HG03045 (cell line): Measurements from ENCODE around the gene GIT1.
A peak's percentile ranks its signal among the peaks of the same experiment; 100 is the strongest.
"Not testable (repeated sequence)": the region's sequence is repeated elsewhere in the genome, so short reads cannot be mapped to it uniquely, and the experiment has no call there.

Source experiments
- ATAC-seq: cut with Tn5 transposase; IDR thresholded peaks from one replicate; pipeline ENCODE4 v1.9.1; 2021; ENCODE audit warnings: mild to moderate bottlenecking, moderate library complexity; ENCODE audit not compliant: unreplicated experiment

GIT1 gene

DNA sequence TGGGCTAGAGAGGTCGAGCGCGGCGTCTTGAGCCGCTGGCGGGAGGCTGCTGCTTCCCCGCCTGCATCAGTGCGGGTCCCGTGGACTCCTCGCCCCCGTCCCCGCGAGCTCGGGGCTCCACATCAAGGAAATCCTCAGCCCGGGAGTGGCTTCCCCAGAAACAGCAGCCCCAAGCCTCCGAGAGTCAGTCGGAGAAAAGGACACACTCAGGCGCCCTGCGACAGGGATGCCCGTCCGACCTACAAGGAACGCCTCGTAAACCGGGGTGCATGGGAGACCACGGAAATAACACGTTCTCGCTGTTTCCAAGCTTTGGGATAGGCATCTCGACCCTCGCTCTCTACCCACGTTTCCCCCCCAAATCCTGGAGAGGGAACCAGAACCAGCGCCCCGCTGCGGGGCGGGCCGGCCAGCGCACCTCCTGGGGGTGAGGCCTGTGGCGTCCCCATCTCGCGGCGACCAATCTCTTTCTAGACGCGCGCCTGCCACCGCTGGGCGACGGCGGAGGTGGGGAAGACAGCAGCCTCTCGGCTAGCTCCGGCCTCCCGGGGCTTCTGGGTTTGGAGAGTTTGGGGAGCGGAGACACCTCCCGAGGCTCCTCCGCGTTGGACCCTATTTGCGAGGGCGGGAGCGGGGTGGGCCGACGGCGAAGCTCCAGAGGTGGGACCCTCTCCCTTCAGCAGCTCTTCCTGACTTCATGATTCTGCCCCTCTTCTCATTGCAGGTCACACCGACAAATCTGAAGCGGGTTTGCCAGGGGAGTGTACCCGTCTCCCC lies 21.7 kb downstream of the GIT1 start:
- ATAC-seq: peak; percentile 38

- ATAC-seq: peak; percentile 6
These were observed 22.2 kb downstream of the GIT1 start for GRCh38 chr17:29567304-29567553.

DNA sequence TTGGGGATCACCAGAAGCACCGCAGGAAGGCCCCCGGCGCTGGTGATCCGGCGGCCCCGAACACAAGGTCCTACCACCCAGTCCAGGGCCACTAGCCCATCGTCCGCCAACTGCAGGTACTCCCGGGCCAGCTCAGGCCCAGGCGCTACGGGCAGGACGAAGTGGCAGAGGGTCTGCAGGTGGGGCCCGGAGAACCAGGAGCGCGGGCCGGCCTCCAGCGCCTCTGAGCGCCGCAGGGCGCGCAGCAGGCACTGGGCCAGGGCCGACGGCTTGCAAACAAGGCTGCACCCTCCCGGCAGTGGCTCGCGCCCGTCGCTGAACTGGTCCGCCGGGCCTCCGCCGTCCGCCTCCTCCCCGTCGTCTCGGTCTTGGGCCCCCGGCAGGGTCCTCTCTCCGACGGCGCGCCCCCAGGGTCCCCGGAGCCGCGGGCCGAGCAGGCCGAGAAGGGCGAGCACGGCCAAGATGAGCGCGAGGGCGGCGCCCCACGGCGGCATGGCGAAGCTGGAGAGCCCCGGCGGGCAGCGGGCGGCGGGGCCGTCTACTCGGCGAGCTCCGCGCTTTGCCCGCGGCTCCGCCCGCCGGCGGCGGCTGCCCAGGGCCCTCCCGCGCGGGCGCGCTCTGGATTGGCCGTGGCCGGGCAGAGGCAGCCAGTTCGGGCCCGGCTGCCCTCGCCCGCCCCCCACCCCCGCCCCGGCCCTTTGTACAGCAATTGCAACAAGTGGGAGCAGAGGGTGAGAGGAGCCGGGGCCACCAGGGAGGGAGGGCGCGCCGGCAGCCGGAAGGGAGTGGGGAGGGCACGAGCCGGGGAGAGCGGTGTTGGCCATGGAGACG lies 22.8 kb downstream of the GIT1 start, which contains the start of gene ABHD15:
Gene ABHD15 (minus strand): TSS at position 565 of the 831 bp plus-strand sequence. CDS start 71 bp downstream, at position 494.
- ATAC-seq: peak; percentile 27

- ATAC-seq: no peak
These were observed 23.6 kb downstream of the GIT1 start for GRCh38 chr17:29565643-29566472.

- ATAC-seq: no peak
These were observed 25.6 kb downstream of the GIT1 start for GRCh38 chr17:29563816-29564215.

DNA sequence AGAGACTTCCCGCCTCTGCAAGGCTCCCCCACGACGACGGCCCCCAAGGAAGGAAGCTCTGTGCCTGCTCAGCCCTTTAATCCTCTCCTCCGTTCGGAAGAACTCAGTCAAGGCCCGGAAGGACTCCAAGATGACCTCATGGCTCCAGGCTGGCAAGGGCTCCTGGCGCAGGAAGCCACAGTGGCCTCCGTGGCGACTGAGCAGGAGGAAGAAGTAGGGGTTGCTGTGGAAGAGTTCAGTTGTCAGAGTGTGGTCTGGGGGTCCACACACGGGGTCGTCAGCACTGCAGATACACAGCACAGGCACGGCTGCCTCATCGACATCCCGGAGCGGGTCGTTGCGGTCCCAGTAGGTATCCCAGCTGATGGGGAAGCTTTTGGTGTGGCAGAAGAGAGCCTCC lies 26.8 kb downstream of the GIT1 start:
- no peak for ATAC-seq

- ATAC-seq: no peak
These were observed 27.6 kb downstream of the GIT1 start for GRCh38 chr17:29561554-29562517.

DNA sequence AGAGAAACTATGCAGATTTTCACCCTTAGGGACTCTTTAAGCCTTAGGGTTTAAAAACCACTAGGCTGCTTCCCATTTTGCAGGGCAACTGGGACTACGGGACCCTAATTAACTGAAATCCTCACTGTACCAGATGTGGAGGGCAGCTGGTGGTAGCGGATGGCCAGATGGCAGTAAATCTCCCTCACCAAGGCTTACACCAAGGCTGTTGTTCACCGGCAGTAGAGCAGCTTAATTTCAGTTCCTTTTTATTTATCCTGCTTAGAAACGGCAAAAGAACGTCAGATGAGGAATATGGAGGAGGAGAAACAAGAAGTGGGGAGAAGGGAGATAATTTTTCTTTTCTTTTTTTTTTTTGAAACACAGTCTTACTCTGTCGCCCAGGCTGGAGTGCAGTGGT lies 29.1 kb downstream of the GIT1 start:
- no peak for ATAC-seq

DNA sequence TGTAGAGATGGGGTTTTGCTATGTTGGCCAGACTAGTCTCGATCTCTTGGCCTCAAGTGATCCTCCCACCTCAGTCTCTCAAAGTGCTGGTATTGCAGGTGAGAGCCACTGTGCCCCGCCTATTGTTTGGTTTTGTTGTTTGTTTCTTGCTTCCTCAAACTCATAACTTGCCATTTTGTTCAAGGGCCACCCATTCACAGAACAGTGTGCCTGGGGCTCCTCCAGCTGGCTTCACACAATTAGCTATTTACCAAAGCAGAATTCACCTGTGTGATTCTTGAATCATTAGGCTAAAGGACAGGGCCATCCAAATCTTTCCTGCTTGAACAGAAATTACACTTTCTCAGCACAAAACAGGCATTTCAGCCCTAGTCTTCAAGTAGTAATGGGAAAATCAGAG lies 29.8 kb downstream of the GIT1 start:
- ATAC-seq: no peak

GRCh38 chr17:29558139-29558538 lies 31.3 kb downstream of the GIT1 start:
- ATAC-seq: not testable (repeated sequence)

DNA sequence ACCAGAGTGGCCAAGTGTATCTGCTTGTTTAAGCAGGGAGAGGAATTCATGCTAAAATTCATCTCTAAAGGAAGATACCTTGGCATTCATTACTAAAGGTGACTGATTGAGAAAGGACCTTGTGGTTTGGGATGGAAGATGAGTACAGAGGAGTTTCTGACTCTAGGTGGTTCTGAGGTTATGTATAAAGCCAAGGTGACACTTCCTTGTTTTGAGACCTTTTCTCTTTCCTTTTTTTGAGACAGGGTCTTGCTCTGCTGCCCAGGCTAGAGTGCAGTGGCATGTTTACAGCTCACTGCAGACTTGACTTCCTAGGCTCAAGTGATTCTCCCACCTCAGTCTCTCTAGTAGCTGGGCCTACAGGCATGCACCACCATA lies 31.7 kb downstream of the GIT1 start:
- no peak for ATAC-seq

GRCh38 chr17:29557085-29557738 lies 32.2 kb downstream of the GIT1 start:
- ATAC-seq: no peak

DNA sequence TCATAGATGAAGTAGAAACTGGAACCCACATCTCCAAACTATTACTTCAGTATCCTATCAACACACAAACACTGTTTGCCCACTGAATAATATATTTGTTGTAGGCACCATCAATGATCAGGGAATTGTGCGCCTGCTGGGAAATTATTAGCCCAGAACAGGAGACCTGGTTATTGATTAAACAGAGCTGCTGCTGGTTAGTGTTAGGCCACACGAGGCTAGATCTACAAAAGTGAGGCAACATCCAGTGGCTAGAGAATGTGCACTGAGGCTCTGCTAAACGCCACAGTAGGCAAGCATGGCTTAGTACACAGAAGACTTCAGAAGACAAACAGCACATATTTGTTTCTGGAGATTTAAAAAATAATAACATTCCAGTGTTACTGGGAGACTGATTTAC lies 33.6 kb downstream of the GIT1 start:
- ATAC-seq: no peak

GRCh38 chr17:29549177-29549923 lies 40.1 kb downstream of the GIT1 start:
- no peak for ATAC-seq

- no peak for ATAC-seq
These were observed 42.6 kb downstream of the GIT1 start for GRCh38 chr17:29546830-29547229.

- ATAC-seq: no peak
These were observed 43.4 kb downstream of the GIT1 start for GRCh38 chr17:29546085-29546484.

DNA sequence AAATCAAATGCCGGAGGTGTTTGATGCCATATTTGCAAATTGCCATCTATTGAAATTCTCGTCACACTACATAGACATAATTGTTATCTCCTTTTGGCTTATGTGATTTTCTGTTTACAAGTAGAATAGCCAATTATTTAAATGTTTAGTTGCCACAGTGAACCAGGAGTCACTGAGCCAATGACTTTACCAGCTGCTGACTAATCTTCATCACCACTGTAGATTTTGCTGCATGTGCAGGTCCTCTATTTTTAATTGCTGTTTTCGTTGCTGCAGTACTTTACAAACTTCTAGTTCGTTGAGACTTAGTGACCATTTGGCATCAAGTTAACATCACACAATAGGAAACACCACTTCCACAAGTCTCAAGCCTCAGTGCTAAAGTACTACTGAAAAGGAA lies 45.4 kb downstream of the GIT1 start:
- no peak for ATAC-seq

- no peak for ATAC-seq
These were observed 55.5 kb downstream of the GIT1 start for GRCh38 chr17:29533976-29534375.

- no peak for ATAC-seq
These were observed 63.1 kb downstream of the GIT1 start for GRCh38 chr17:29526322-29526721.
